RWPE1 (cell line): ENCODE measurements around the gene TMEM235.

Experiments used
- CTCF ChIA-PET: fragments of 350-600 bp; sonication (Branson Sonifier 250); formaldehyde crosslinking; extraction: SDS; loops from one replicate; lab custom pipeline; 2021; lab: Yijun Ruan, JAX
- POLR2A ChIA-PET: fragments of 400-600 bp; formaldehyde crosslinking; extraction: SDS; loops from one replicate; lab custom pipeline; 2020; ENCODE audit warnings: antibody characterized with exemption; ENCODE audit not compliant: low non-redundant PET; lab: Yijun Ruan, JAX
- DNase-seq: peaks from one replicate; pipeline ENCODE4 v3.0.0; 2012; ENCODE audit warnings: low spot score
- H3K27ac ChIP-seq: fragments of 450-650 bp; 2 replicates; pipeline ENCODE4 v1.5.1; 2017
- TF ChIP-seq, protein P1 (sequence below): fragments of 450-650 bp; conservative IDR thresholded peaks from 2 replicates; pipeline ENCODE4 v1.5.1; 2017; ENCODE audit warnings: low read depth, mild to moderate bottlenecking

TMEM235 gene

GRCh38 chr17:78214016-78214705 is 17.3 kb upstream of the TMEM235 start, which contains the start of gene BIRC5:
Gene BIRC5 (plus strand): TSS chr17:78214253. CDS start chr17:78214317, 64 bp downstream.
- peak; percentile 94 for DNase-seq
- TF ChIP-seq, protein P1, sequence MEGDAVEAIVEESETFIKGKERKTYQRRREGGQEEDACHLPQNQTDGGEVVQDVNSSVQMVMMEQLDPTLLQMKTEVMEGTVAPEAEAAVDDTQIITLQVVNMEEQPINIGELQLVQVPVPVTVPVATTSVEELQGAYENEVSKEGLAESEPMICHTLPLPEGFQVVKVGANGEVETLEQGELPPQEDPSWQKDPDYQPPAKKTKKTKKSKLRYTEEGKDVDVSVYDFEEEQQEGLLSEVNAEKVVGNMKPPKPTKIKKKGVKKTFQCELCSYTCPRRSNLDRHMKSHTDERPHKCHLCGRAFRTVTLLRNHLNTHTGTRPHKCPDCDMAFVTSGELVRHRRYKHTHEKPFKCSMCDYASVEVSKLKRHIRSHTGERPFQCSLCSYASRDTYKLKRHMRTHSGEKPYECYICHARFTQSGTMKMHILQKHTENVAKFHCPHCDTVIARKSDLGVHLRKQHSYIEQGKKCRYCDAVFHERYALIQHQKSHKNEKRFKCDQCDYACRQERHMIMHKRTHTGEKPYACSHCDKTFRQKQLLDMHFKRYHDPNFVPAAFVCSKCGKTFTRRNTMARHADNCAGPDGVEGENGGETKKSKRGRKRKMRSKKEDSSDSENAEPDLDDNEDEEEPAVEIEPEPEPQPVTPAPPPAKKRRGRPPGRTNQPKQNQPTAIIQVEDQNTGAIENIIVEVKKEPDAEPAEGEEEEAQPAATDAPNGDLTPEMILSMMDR: no peak
- POLR2A ChIA-PET: no interaction called here
- peak within 1 kb of the TSS; percentile 83 for H3K27ac ChIP-seq
- CTCF ChIA-PET: interaction anchor here (0.6 kb wide), 1 partner anchor 103 kb away, joined by 4 read pairs; no protein-coding TSS in a partner anchor

- POLR2A ChIA-PET: no interaction called here
- CTCF ChIA-PET: interaction anchor here (0.9 kb wide), 1 partner anchor 13 kb away, joined by 3 read pairs; no protein-coding TSS in a partner anchor
- H3K27ac ChIP-seq: peak overlapping the region; percentile 83
- TF ChIP-seq, protein P1: no peak
- DNase-seq: no peak
These were observed 16.7 kb upstream of the TMEM235 start for GRCh38 chr17:78214706-78215061.

- DNase-seq: no peak
- TF ChIP-seq, protein P1: no peak
- peak overlapping the region; percentile 20 for H3K27ac ChIP-seq
- ChIA-PET CTCF (interaction anchor here (1.5 kb wide), 1 partner anchor 31 kb away, joined by 3 read pairs; no protein-coding TSS in a partner anchor), POLR2A (interaction anchor here (0.5 kb wide), 1 partner anchor 91 kb away, joined by 3 read pairs; the partner anchor contains the start of gene TMC6)
These were observed 11.9 kb upstream of the TMEM235 start for GRCh38 chr17:78219396-78220150.

DNA sequence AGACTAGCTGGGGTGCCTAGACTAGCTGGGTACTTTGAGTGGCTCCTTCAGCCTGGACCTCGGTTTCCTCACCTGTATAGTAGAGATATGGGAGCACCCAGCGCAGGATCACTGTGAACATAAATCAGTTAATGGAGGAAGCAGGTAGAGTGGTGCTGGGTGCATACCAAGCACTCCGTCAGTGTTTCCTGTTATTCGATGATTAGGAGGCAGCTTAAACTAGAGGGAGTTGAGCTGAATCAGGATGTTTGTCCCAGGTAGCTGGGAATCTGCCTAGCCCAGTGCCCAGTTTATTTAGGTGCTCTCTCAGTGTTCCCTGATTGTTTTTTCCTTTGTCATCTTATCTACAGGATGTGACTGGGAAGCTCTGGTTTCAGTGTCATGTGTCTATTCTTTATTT is 8.4 kb upstream of the TMEM235 start:
- ChIA-PET POLR2A (no interaction called here), CTCF (interaction anchor here (1.3 kb wide), 1 partner anchor 28 kb away, joined by 6 read pairs; no protein-coding TSS in a partner anchor)
- TF ChIP-seq, protein P1: no peak
- DNase-seq: no peak
- H3K27ac ChIP-seq: peak overlapping the region; percentile 24

DNA sequence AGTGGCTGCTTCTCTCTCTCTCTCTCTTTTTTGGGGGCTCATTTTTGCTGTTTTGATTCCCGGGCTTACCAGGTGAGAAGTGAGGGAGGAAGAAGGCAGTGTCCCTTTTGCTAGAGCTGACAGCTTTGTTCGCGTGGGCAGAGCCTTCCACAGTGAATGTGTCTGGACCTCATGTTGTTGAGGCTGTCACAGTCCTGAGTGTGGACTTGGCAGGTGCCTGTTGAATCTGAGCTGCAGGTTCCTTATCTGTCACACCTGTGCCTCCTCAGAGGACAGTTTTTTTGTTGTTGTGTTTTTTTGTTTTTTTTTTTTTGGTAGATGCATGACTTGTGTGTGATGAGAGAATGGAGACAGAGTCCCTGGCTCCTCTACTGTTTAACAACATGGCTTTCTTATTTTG is 7.7 kb upstream of the TMEM235 start:
- peak overlapping the region; percentile 24 for H3K27ac ChIP-seq
- CTCF ChIA-PET: interaction anchor here (1.3 kb wide), 1 partner anchor 27 kb away, joined by 6 read pairs; no protein-coding TSS in a partner anchor
- TF ChIP-seq, protein P1: no peak
- POLR2A ChIA-PET: no interaction called here
- no peak for DNase-seq
